ENCODE data around the gene KCNN3.

The KCNN3 gene

DNA sequence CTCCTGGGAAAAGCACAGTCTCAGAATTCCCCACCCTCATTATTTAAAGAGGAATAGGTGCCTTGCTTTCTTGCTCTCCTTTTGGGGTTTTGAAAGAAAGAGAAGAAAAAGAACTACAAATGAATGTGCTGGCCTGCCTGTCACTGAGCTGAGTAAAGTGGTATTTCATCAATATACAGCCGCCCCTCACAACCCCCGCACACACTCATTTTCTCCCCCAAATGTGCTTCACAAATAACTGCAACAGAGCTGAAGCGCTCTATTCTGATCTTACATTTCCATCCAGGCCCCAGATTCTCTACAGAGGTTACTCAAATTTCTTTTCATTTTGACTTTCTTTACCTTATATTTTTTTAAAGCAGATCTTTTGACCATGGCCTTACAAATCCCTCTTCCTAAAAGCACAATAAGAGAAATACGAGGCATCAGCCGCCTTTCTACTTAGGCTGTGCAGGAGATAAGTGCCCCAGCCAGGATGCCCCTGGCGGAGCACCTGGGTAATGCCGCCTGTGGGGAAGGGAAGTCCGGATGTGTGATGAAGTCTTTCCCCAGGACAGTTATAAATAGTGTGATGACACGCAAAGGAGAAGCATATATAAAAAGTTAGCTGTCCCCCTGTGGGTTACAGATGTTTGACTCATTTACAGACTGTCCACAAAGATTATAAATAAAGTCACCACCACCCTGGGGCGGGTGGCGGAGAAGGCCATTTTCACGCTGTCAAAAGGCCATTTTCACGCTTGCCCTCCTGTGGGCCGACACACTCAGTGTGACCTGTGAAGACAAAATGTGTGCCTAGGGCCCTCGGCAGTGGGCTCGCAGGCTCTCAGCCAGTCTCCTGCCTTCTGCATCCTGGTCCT is 6.5 kb downstream of the KCNN3 start:
- no peak for TF ChIP-seq ZFX (IDR thresholded peaks at IDR 0.05)
- TF ChIP-seq, protein P1, sequence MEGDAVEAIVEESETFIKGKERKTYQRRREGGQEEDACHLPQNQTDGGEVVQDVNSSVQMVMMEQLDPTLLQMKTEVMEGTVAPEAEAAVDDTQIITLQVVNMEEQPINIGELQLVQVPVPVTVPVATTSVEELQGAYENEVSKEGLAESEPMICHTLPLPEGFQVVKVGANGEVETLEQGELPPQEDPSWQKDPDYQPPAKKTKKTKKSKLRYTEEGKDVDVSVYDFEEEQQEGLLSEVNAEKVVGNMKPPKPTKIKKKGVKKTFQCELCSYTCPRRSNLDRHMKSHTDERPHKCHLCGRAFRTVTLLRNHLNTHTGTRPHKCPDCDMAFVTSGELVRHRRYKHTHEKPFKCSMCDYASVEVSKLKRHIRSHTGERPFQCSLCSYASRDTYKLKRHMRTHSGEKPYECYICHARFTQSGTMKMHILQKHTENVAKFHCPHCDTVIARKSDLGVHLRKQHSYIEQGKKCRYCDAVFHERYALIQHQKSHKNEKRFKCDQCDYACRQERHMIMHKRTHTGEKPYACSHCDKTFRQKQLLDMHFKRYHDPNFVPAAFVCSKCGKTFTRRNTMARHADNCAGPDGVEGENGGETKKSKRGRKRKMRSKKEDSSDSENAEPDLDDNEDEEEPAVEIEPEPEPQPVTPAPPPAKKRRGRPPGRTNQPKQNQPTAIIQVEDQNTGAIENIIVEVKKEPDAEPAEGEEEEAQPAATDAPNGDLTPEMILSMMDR (conservative IDR thresholded peaks at IDR 0.05): peak; percentile 92
- H3K27ac ChIP-seq: no peak overlapping the region

DNA sequence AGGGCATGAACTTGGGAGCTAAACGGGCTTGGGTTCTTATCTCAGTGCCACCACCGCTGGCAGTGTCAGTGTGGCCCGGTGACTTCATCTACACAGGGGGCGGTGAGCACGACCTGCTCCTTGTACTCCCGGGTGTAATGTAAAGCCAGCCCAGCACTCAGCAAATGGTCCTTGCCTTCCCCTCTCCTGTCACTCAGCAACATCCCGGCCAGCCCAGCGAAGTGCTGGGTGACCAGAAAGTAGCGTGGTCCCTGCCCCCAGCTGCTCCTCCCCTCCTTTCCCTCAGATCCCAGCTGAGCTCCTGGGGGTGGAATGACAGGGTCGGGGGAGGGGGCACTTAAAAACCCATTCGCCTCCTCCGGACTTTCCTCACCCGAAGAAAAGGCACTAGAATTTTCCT is 7.2 kb downstream of the KCNN3 start:
- no peak for TF ChIP-seq ZFX (IDR thresholded peaks at IDR 0.05)
- TF ChIP-seq, protein P1 (conservative IDR thresholded peaks at IDR 0.05): no peak
- H3K27ac ChIP-seq: no peak overlapping the region

DNA sequence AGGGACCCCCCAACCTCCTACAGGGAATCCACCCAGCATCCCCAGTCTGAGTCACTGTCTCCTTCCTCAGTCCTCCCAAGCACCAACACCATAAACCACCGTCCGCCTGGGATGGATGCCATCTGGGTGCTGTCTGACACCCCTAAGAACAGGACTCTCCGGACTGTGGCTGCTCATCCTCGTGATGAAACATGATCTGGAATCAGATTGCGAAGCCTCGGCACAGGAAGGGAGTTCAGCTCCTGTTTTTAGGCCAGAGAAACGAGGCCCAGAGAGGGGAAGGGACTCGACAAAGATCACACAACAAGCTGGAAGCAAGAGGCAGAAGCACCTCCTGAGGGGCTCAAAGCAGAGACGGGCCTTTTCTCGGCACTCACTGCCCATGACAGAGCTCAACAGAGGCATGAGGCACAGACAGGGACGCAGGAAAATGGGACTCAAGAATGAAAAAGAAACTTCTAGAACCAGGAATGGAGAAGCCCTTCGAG is 8.4 kb downstream of the KCNN3 start:
- H3K27ac ChIP-seq: no peak overlapping the region
- TF ChIP-seq, protein P1 (conservative IDR thresholded peaks at IDR 0.05): no peak
- TF ChIP-seq ZFX (IDR thresholded peaks at IDR 0.05): no peak

DNA sequence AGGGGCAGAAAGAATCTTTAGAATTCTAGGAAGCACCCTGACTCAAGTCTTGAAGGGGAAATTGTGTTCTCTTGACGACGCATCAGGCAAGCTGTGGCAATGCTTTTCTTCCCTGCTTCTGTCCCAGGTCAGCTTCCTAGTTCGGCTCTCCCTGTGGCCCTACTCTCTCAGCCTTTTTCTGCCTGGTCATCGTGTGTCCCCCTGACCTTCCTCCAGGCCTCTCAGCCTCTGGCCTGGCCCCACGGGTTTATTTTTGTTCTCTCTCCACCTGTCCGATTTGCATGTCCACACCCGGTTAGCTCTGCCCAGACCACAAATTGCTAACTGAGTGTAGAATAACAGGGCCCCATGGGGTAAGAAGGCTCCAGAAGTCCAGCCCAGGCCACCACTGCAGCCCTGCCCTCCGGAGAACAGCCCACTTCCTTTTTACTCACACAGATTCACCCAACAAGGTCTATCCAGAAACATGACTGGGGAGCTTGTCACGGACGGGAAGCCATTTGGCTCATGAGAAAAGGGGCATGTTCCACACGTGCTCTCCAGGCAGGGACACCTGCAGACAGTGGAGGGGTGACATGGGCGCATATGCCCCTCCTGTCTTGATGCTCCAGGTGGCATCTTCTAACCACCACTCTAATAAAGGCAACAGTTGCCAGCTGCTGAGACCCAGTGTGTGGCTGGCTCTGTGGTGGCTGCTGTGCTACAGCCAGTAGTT is 9.8 kb downstream of the KCNN3 start:
- TF ChIP-seq ZFX (IDR thresholded peaks at IDR 0.05): no peak
- TF ChIP-seq, protein P1 (conservative IDR thresholded peaks at IDR 0.05): no peak
- no peak overlapping the region for H3K27ac ChIP-seq

DNA sequence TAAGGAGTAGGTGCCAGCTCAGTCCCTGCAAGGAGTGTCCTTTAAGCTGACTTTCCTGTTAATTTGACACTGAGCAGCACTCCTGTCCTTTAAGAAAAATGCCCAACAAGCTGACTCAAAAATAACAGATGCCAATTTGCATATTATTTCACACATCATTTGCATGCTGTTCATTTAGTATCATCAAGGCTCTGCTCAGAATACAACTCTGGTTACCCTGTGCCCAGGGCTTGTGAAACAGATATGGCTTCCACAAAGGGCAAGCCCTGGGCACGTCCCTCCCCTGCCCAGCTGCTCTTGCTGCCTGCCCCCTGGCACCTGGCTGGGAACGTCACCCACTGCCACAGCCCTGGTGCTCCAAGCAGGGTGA is 10.3 kb downstream of the KCNN3 start:
- TF ChIP-seq, protein P1 (conservative IDR thresholded peaks at IDR 0.05): no peak
- TF ChIP-seq ZFX (IDR thresholded peaks at IDR 0.05): no peak
- no peak overlapping the region for H3K27ac ChIP-seq

DNA sequence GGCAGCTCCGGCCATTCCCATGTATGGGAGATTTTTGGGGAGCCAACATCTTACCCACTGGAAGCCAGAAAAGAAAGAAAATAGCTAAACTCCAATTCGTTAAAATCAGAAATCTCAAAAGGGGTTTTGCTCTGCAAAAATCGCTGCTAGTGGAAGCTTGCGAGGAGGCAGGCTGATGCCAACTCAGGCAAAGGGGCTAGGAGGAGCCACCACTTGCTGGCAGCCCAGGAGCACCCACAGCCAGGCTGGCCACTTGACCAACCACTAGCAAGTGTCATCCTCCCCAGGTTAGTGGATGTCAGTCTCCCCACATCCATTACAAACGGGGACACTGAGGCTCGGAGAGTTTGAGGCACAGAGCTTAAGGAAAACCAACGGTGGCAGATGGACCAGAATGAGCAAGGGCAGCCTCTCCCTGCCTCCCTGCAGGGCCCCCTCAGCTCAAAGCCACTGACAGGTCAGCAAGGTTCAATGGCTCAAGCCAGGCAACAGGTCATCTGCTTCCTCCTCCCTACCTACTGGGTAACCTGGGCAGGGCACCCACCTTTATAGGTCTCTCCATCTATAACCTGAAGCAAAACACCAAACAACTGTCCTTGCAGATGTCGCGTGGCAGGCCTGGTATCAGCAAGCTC is 10.8 kb downstream of the KCNN3 start:
- H3K27ac ChIP-seq: no peak overlapping the region
- TF ChIP-seq ZFX (IDR thresholded peaks at IDR 0.05): no peak
- TF ChIP-seq, protein P1 (conservative IDR thresholded peaks at IDR 0.05): no peak
